OCI-LY3 (cell line): ENCODE results near the gene LCN6.

Source experiments
- EZH2phosphoT487 ChIP-seq: fragments of 200-600 bp; shearing (Covaris generic); IDR thresholded peaks from 2 replicates; pipeline ENCODE4 v1.6.1; 2018; ENCODE audit warnings: antibody characterized with exemption, mixed run types, low read depth
- TF ChIP-seq, protein P1 (sequence below): fragments of 200-600, 300-600 bp; sonication (generic); IDR thresholded peaks from 2 replicates; pipeline ENCODE4 v1.5.1; 2014; ENCODE audit warnings: antibody characterized with exemption, low read length, low read depth

DNA sequence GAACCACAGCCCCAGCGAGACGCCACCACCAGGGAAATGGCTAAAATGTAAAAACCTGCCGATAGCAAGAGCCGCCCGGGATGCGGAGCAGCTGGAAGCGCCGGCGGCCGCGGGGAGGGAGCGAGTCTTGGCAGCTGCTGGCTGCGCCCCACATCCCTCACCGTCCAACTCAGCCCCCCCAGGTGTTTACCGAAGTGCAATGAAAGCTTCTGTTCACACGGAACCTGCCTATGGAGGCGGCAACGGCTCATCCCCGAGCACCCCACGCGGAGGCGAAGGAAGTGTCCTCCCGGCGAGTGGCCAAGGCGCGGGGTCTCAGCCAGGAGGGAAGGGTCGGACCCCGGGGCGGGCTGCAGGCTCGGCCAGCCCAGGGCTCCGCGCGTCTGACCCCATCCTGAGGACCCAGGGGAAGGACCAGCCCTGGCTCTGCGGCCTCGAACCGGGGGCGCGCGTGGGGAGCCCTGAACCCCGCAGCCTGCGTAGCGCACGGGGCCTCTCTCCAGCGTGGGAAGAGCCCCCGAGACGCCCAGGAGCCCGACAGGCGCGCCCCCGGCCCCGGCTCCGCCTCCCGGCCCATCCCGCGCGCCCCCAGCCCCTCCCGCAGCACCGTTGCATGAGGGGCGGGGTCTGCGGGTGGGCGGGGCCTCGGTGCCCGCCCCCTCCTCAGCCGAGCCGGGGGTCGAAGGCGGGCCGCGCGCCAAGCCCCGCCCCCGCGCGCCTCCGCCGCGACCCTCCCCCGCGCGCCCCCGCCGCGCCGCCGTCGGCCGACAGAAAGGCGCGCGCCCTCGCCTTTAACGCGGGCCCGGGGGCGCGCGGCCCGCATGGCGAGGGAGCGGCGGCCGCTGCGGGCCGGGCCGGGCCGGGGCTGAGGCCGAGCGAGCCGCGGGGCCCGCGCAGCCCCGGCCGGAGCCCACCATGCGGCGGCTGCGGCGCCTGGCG lies 36.3 kb downstream of the LCN6 start, which contains the start of gene DIPK1B:
- TF ChIP-seq, protein P1, sequence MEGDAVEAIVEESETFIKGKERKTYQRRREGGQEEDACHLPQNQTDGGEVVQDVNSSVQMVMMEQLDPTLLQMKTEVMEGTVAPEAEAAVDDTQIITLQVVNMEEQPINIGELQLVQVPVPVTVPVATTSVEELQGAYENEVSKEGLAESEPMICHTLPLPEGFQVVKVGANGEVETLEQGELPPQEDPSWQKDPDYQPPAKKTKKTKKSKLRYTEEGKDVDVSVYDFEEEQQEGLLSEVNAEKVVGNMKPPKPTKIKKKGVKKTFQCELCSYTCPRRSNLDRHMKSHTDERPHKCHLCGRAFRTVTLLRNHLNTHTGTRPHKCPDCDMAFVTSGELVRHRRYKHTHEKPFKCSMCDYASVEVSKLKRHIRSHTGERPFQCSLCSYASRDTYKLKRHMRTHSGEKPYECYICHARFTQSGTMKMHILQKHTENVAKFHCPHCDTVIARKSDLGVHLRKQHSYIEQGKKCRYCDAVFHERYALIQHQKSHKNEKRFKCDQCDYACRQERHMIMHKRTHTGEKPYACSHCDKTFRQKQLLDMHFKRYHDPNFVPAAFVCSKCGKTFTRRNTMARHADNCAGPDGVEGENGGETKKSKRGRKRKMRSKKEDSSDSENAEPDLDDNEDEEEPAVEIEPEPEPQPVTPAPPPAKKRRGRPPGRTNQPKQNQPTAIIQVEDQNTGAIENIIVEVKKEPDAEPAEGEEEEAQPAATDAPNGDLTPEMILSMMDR, result no peak
- TF ChIP-seq EZH2phosphoT487, result no peak
